Prostate gland (tissue), 2 donors: Measurements from ENCODE around the gene CCDC159.

ENCODE experiments used
- POLR2A ChIP-seq: fragments of 450-650 bp; IDR thresholded peaks from one replicate; pipeline ENCODE4 v1.6.1; 2016; ENCODE audit warnings: antibody characterized with exemption, mild to moderate bottlenecking
- TF ChIP-seq, protein P1 (sequence below), 4 experiments: fragments of 200-600 bp in 2 of 4; fragments of 450-650 bp in 2 of 4; sonication (generic) in 2 of 4; IDR thresholded peaks; 1 replicate in 3 of 4; 2 replicates in 1 of 4; pipeline ENCODE4 v1.5.1; 2016 to 2019; ENCODE audit warnings: antibody characterized with exemption in 4 of 4, mild to moderate bottlenecking in 2 of 4, moderate library complexity in 2 of 4

DNA sequence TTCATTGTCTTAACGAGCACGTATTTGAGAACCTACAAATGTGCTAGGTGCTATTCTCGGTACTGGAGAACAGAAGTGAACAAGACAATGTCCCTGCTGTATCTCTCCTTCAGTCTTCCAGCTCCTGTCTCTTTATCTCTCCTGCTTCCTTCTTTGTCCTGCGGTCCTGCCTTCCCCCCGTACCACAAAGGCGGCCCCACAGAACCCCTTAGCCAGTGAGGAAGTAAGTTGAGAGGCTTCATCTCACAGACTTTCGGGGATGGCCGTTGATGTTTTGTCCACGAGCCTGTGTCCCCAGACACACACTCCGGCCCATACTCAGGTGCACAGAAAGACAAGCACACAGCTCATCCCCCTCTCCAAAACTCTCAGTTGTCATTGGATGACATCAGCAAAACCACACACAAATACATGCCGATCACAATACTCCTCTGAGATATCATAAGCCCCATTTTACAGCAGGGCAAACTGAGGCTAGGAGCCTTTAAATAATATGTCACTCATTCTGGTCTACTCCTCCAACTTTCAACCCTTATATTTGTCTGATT is 27.6 kb downstream of the CCDC159 start:
- TF ChIP-seq POLR2A = no peak
- TF ChIP-seq, protein P1, sequence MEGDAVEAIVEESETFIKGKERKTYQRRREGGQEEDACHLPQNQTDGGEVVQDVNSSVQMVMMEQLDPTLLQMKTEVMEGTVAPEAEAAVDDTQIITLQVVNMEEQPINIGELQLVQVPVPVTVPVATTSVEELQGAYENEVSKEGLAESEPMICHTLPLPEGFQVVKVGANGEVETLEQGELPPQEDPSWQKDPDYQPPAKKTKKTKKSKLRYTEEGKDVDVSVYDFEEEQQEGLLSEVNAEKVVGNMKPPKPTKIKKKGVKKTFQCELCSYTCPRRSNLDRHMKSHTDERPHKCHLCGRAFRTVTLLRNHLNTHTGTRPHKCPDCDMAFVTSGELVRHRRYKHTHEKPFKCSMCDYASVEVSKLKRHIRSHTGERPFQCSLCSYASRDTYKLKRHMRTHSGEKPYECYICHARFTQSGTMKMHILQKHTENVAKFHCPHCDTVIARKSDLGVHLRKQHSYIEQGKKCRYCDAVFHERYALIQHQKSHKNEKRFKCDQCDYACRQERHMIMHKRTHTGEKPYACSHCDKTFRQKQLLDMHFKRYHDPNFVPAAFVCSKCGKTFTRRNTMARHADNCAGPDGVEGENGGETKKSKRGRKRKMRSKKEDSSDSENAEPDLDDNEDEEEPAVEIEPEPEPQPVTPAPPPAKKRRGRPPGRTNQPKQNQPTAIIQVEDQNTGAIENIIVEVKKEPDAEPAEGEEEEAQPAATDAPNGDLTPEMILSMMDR (IDR thresholded peaks at IDR 0.05) = no peak
